Hypothalamus (tissue), 51 donors: Measurements from ENCODE around the gene EWSR1.
"Not testable (repeated sequence)": the region's sequence is repeated elsewhere in the genome, so short reads cannot be mapped to it uniquely, and the experiment has no call there.

Experiments
- DNase-seq, 51 donors: peaks; one replicate each; lab custom pipeline; 2025; lab: John Stamatoyannopoulos, UW

The EWSR1 gene

GRCh38 chr22:29245626-29246385 is 22.3 kb upstream of the EWSR1 start:
- DNase-seq: peak in 42 of 51 donors; percentile 13 to 77 (median 48)

- not testable (repeated sequence) for DNase-seq
These were observed 20.2 kb upstream of the EWSR1 start for GRCh38 chr22:29247891-29248290.

DNA sequence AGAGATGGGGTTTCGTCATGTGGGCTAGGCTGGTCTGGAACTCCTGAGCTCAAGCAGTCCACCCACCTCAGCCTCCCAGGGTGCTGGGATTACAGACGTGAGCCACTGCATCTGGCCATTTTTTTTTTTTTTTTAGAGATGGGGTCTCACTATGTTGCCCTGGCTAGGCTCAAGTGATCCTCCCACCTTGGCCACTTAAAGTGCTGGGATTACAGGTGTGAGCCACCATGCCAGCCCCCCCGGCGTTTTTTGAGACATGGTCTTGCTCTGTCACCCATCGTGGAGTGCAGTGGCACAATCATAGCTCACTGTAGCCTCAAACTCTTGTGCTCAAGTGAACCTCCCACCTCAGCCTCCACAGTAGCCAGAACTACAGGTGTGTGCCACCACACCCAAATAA is 16.8 kb upstream of the EWSR1 start:
- no peak for DNase-seq

DNA sequence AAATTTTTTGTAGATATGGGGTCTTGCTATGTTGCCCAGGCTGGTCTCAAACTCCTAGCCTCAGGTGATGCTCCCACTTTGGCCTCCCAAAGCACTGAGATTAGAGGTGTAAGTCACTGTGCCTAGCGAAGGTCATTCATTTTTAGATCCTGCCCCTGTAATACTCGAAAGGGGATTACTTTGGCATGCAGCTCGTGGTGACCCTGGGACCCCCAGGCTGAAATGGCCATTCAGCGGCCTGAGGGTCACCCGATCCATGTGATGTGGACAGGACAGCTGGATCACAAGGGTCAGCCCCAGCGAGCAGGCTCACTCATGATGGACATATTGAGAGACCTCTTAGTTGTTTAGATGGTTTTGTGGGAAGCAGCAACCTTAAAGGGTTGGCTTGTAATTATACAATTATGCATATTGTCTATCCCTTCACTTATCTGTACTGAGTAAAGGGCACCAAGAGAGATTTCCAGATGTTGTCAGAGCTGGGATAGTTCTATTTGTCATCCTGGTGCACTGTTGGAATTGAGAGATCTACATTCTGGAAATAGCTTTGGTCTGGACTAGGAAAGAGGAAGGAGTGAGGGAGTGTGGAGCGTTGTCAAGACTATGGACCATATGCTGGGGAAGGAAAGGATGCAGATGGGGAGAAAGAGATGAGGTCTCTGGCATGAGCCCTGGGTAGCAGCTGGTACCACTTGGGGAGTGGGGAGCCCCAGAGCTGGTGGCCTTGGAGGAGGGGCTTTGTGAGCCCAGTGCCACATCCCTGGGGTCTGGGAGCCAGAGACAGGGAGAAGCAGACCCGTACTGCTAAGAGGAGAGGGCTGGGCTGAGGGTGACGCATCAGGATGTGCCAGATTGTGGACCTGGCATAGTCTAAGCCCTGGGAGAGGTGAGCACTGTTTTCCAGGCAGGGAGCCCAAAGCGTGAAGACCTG is 15.8 kb upstream of the EWSR1 start:
- DNase-seq: no peak

GRCh38 chr22:29253561-29254285 is 14.3 kb upstream of the EWSR1 start:
- no peak for DNase-seq

- DNase-seq: no peak
These were observed 13.8 kb upstream of the EWSR1 start for GRCh38 chr22:29254286-29254660.

- DNase-seq: no peak
These were observed 12.9 kb upstream of the EWSR1 start for GRCh38 chr22:29255064-29255621.

GRCh38 chr22:29256606-29257325 is 11.3 kb upstream of the EWSR1 start:
- DNase-seq: no peak

- no peak for DNase-seq
These were observed 10.3 kb upstream of the EWSR1 start for GRCh38 chr22:29257751-29258181.

DNA sequence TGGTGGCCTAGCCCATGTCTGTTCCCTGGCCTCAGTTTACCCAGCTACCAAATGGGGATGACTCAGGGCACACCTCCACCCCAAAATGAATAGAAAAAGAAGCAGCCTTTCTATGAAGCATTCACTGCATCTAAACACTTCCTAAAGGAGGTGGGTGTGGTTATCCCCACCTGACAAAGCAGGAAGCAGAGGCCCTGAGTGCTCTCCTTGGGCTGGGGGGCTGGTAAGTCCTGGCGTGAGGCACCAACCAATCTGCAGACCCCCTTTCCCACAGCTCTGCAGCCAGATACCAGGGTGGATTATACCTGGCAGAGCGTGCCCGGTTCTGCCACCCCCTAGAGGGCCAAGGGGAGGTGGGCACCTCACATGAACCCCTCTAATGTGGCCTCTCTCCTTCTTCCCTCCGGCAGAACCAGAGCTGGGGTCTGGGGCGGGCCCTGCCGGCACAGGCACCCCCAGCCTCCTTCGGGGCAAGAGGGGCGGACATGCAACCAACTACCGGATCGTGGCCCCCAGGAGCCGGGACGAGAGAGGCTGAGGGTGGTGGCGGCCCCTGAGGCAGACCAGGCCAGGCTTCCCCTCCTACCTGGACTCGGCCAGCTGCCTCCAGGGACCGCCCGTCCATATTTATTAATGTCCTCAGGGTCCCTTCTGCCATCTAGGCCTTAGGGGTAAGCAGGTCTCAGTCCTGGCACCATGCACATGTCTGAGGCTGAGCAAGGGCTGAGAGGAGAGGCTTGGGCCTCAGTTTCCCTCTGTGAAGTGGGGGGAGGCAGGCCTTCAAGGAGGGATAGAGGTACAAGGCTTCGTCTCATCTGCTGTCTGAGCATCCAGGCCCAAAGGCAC is 9.4 kb upstream of the EWSR1 start:
- DNase-seq: no peak

DNA sequence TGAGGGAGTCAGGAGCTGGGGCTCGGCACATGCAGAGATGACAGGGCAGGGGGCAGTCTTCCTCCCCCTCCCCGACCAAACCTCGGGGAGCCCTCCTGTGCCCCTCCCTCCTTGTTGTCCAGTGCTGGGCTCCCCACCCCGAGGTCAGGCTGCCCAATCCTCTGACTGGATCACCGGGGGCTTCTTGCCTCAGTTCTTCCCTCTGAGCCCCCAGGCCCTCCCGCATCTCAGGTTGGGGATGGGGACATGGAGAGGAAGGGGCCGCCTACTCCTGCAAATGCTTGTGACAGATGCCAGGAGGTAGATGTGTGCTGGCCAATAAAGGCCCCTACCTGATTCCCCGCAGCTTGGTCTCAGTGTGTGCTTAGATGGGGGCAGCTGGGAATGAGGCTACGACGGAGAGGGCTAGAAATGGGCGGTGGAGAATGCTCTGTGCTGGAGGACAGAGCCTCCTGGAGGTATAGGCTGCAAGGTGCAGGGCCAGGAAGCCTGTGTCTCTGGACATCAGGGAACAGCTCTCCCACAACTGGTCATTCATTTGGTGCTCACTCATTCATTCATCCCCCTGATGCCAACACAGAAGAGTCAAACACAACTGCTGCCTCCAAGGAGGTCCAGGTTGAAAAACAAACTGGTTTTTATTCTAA is 8.7 kb upstream of the EWSR1 start:
- no peak for DNase-seq

DNA sequence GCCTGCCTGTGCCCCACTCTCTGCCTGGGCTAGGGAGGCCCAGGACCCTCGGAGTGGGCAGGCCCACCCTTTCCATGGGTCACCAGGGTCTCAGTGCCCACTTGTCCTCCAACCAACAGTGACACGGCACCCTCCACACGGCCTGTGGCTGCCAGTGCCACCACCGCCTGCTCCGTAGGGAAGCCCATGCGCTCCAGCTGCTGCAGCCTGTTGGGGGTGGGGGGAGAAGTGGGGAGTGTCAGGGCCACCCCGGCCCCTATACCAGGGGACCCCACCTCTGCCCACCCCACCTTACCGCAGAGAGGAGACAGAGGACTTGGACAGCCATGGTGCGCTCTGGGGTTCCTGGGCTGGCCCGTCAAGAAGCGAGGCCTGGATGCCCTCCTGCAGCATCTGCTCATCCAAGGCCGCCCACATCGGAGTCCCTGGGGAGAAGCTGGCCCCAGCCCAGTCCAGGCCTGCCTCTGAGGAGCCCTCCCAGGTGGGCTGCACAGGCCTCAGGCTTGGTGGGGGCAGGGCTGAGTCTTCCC is 8.0 kb upstream of the EWSR1 start:
- DNase-seq: no peak

GRCh38 chr22:29260601-29261315 is 7.3 kb upstream of the EWSR1 start:
- no peak for DNase-seq

DNA sequence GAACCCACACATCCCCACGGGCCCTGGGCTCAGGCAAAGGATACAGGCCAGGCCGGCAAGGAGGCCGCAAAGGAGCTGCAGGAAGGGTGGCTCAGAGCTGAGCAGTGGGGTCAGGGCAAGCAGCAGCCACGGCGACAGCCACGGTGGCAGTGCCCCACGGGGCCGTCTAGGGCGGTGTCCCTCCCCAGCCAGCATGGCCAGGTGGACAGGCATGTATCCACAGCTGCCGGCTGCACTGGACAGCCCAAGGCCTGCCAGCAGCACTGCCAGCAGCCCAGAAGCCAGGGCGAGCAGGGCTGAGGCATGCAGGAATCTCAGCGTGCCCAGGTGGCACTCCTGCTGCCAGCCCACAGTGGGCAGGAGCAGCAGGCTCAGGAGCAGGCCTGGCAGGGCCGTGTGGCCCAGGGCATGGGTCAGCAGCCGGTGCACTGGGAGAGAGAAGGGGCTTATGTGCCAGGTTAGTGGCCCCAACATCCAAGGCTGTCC is 4.2 kb upstream of the EWSR1 start:
- no peak for DNase-seq

DNA sequence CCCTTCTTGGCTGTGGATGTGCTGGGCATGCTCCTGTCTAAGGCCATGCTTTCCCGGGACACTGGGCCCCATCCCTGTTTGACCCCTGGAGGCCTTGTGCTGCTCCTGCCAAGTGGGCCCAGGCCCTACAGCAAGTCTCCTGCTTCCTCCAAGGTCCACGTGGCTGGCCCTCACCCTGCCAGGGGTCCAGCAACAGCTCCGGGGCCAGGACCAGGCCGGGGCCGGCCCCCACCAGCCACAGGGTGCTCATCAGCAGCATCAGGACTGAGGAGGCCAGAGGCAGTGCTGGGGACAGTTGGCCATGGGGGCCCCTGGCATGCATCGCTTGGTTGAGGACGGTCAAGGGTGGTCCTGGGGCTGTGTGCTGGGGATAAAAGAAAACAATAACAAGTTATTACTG is 2.8 kb upstream of the EWSR1 start:
- no peak for DNase-seq

- DNase-seq: no peak
These were observed 2.1 kb upstream of the EWSR1 start for GRCh38 chr22:29265929-29266328.
